CD14-positive monocyte (primary cell): ENCODE data around the gene FOXP1. TPM values are rescaled to one million over a fixed set of nuclear protein-coding genes. Genes with fewer than 3 reads are reported as not detected.

ENCODE experiments used
- DNase-seq, 3 donors: peaks; one replicate each; pipeline ENCODE4 v3.0.0-alpha.2; 2011 to 2022
- H2AFZ ChIP-seq: 2 replicates; pipeline ENCODE4 v1.6.0; 2012; ENCODE audit warnings: mild to moderate bottlenecking, low read depth, low read length, inconsistent platforms; ENCODE audit not compliant: insufficient read depth, poor library complexity, severe bottlenecking
- H3K27ac ChIP-seq, 2 donors: 1 replicate in 1 of 2; 2 replicates in 1 of 2; pipeline ENCODE4 v1.5.1; 2012 to 2013; ENCODE audit warnings: low read length in 2 of 2, control low read depth in 1 of 2, inconsistent platforms in 1 of 2, low read depth in 1 of 2, mild to moderate bottlenecking in 1 of 2
- H3K27me3 ChIP-seq, 2 donors: one replicate each; pipeline versions ENCODE4 v1.6.0 to v1.6.1; 2011 to 2013; ENCODE audit warnings: low read length in 2 of 2; ENCODE audit not compliant: control insufficient read depth in 2 of 2, insufficient read depth in 2 of 2
- H3K36me3 ChIP-seq, 2 donors: replicated peaks in 1 of 2; 1 replicate in 1 of 2; 2 replicates in 1 of 2; pipeline versions ENCODE4 v1.5.1 to v1.6.1; 2012 to 2013; ENCODE audit warnings: low read length in 2 of 2, control low read depth in 1 of 2, inconsistent platforms in 1 of 2, mild to moderate bottlenecking in 1 of 2; ENCODE audit not compliant: insufficient read depth in 2 of 2, control insufficient read depth in 1 of 2
- H3K4me1 ChIP-seq, 2 donors: 1 replicate in 1 of 2; 2 replicates in 1 of 2; pipeline versions ENCODE4 v1.5.1 to v1.6.1; 2012 to 2013; ENCODE audit warnings: low read length in 2 of 2, control low read depth in 1 of 2, inconsistent platforms in 1 of 2, mild to moderate bottlenecking in 1 of 2, moderate library complexity in 1 of 2; ENCODE audit not compliant: insufficient read depth in 2 of 2, control insufficient read depth in 1 of 2
- H3K4me2 ChIP-seq: replicated peaks from 2 replicates; pipeline ENCODE3; 2012; ENCODE audit warnings: low read length, moderate library complexity, mild to moderate bottlenecking; ENCODE audit not compliant: poor library complexity, severe bottlenecking; ENCODE audit errors: extremely low read depth
- H3K4me3 ChIP-seq, 3 experiments: fragments of 200-600 bp in 1 of 3; sonication (generic) in 1 of 3; replicated peaks in 1 of 3; 1 replicate in 2 of 3; 2 replicates in 1 of 3; pipeline ENCODE4 v1.5.1; 2011 to 2013; ENCODE audit warnings: low read length in 3 of 3, mild to moderate bottlenecking in 3 of 3, control low read depth in 2 of 3, low read depth in 2 of 3, inconsistent platforms in 1 of 3, moderate library complexity in 1 of 3
- H3K79me2 ChIP-seq: 2 replicates; pipeline ENCODE4 v1.6.0; 2012; ENCODE audit warnings: mild to moderate bottlenecking, control low read depth, inconsistent platforms, low read length, moderate library complexity; ENCODE audit not compliant: insufficient read depth
- H3K9ac ChIP-seq: 2 replicates; pipeline ENCODE4 v1.6.0; 2017; ENCODE audit warnings: low read length, mild to moderate bottlenecking; ENCODE audit not compliant: insufficient read depth, poor library complexity, severe bottlenecking
- H3K9me3 ChIP-seq, 2 donors: replicated peaks in 1 of 2; 1 replicate in 1 of 2; 2 replicates in 1 of 2; pipeline versions ENCODE4 v1.5.1 to v1.6.1; 2012 to 2013; ENCODE audit warnings: low read length in 2 of 2, control low read depth in 1 of 2; ENCODE audit not compliant: control insufficient read depth in 1 of 2, insufficient read depth in 1 of 2
- H4K20me1 ChIP-seq: 2 replicates; pipeline ENCODE4 v1.6.0; 2012; ENCODE audit warnings: mild to moderate bottlenecking, low read length, control low read depth, moderate library complexity; ENCODE audit not compliant: insufficient read depth
- H3K27ac Mint-ChIP-seq, 7 donors: one replicate each; pipeline ENCODE4 v1.8.0; 2020; ENCODE audit warnings: mild to moderate bottlenecking in 7 of 7, mixed read lengths in 7 of 7, moderate library complexity in 6 of 7, inconsistent platforms in 2 of 7
- H3K27me3 Mint-ChIP-seq, 3 donors: one replicate each; pipeline ENCODE4 v1.8.0; 2021 to 2022; ENCODE audit warnings: low read depth in 3 of 3, mild to moderate bottlenecking in 3 of 3, mixed read lengths in 3 of 3, moderate library complexity in 3 of 3, inconsistent platforms in 1 of 3
- H3K36me3 Mint-ChIP-seq, 2 donors: one replicate each; pipeline ENCODE4 v1.8.0; 2020; ENCODE audit warnings: mixed read lengths in 2 of 2, inconsistent platforms in 1 of 2, mild to moderate bottlenecking in 1 of 2
- H3K4me1 Mint-ChIP-seq: one replicate; pipeline ENCODE4 v1.8.0; 2020; ENCODE audit warnings: mild to moderate bottlenecking, mixed read lengths
- H3K4me3 Mint-ChIP-seq, 2 donors: one replicate each; pipeline ENCODE4 v1.8.0; 2020; ENCODE audit warnings: mild to moderate bottlenecking in 2 of 2, mixed read lengths in 2 of 2, moderate library complexity in 1 of 2
- H3K9me3 Mint-ChIP-seq, 7 donors: one replicate each; pipeline ENCODE4 v1.8.0; 2020 to 2022; ENCODE audit warnings: mixed read lengths in 7 of 7, mild to moderate bottlenecking in 6 of 7, moderate library complexity in 6 of 7, inconsistent platforms in 2 of 7
- CTCF ChIP-seq: fragments of 200-600 bp; IDR thresholded peaks from one replicate; pipeline ENCODE4 v1.8.0; 2022; ENCODE audit warnings: antibody characterized with exemption, mild to moderate bottlenecking
- WGBS: methylation state at CpG from one replicate; pipeline ENCODE4 v1.1.5; 2013; ENCODE audit warnings: missing lambda C conversion rate; ENCODE audit not compliant: insufficient coverage; 5-methylcytosine and 5-hydroxymethylcytosine counted together
- intact Hi-C, 2 donors: fragments of 100-400 bp; cut with micrococcal nuclease; formaldehyde crosslinking; loops; one replicate each; pipeline versions ENCODE4 v1.15.0 to v1.15.1; 2023
- polyA plus RNA-seq, 3 donors: library from polyadenylated mRNA; depleted of rRNA in 1 of 3; unstranded in 2 of 3; stranded (reverse) in 1 of 3; fragments of 300-500 nt in 2 of 3; fragments of >200 nt in 1 of 3; fragmentation: Illumina TruSeq in 2 of 3; gene quantifications; 1 replicate in 2 of 3; 2 replicates in 1 of 3; pipeline ENCODE4 v1.2.3, GENCODE V29; 2012 to 2021

The FOXP1 gene
- polyA plus RNA-seq, 3 donors, result 25.7 to 42.6 (median 27.8) TPM

GRCh38 chr3:71090207-71090606 is 493.3 kb downstream of the FOXP1 start:
- H3K27ac ChIP-seq, result no peak overlapping the region
- peaks cover 0 to 9% of the 10 kb centered on the region in 2 donors for H3K36me3 ChIP-seq
- no peak for TF ChIP-seq CTCF
- no peaks in the 10 kb centered on the region for H3K9me3 ChIP-seq
- H3K4me1 ChIP-seq, result no peaks in the 10 kb centered on the region
- Mint-ChIP-seq H3K27me3 (peaks cover 0 to 1% (median 0%) of the 10 kb centered on the region in 3 donors), H3K36me3 (peaks cover 6 to 7% of the 10 kb centered on the region in 2 donors), H3K27ac (peak overlapping the region in 1 of 7 donors; percentile 20), H3K9me3 (no peaks in the 10 kb centered on the region), H3K4me1 (peaks cover 12% of the 10 kb centered on the region), H3K4me3 (no peak overlapping the region)
- H3K27me3 ChIP-seq, result no peaks in the 10 kb centered on the region
- peaks cover 7% of the 10 kb centered on the region for H3K79me2 ChIP-seq
- DNase-seq, result no peak
- H3K4me3 ChIP-seq, result no peak overlapping the region
- H4K20me1 ChIP-seq, result peaks cover 33% of the 10 kb centered on the region
- no peak overlapping the region for H3K4me2 ChIP-seq
- intact Hi-C loops, result no loop called here
- H2AFZ ChIP-seq, result no peak overlapping the region
- no peak overlapping the region for H3K9ac ChIP-seq
- no CpG with 5 or more reads among the region's 3 CpGs for WGBS

- intact Hi-C loops, result no loop called here
- peaks cover 42% of the 10 kb centered on the region for H4K20me1 ChIP-seq
- Mint-ChIP-seq H3K9me3 (no peaks in the 10 kb centered on the region), H3K4me3 (no peak overlapping the region), H3K36me3 (peaks cover 2 to 5% of the 10 kb centered on the region in 2 donors), H3K27me3 (peaks cover 0 to 1% (median 0%) of the 10 kb centered on the region in 3 donors), H3K4me1 (peaks cover 12% of the 10 kb centered on the region), H3K27ac (peak overlapping the region in 3 of 7 donors; percentile 1 to 19 (median 8))
- no peaks in the 10 kb centered on the region for H3K4me1 ChIP-seq
- no peak overlapping the region for H3K9ac ChIP-seq
- DNase-seq, result no peak
- no peak overlapping the region for H3K4me3 ChIP-seq
- H3K79me2 ChIP-seq, result peaks cover 9% of the 10 kb centered on the region
- H2AFZ ChIP-seq, result no peak overlapping the region
- H3K27ac ChIP-seq, result no peak overlapping the region
- no peak for TF ChIP-seq CTCF
- H3K27me3 ChIP-seq, result no peaks in the 10 kb centered on the region
- 100% methylated on average over 1 of the region's 3 CpGs for WGBS
- H3K36me3 ChIP-seq, result peaks cover 0 to under 1% of the 10 kb centered on the region in 2 donors
- no peak overlapping the region for H3K4me2 ChIP-seq
- H3K9me3 ChIP-seq, result no peaks in the 10 kb centered on the region
These were observed 494.2 kb downstream of the FOXP1 start for GRCh38 chr3:71089271-71089847.
